ENCODE results near the gene PSMC3. TPM values are rescaled to one million over a fixed set of nuclear protein-coding genes. Genes with fewer than 3 reads are reported as not detected.
A peak's percentile ranks its signal among the peaks of the same experiment; 100 is the strongest.

The PSMC3 gene
- total and polyA plus RNA-seq, 2 of the 13 experiments (the other 11 are each of a cell fraction or from before 2014, with no cell fraction given): 75.8 to 214 TPM

DNA sequence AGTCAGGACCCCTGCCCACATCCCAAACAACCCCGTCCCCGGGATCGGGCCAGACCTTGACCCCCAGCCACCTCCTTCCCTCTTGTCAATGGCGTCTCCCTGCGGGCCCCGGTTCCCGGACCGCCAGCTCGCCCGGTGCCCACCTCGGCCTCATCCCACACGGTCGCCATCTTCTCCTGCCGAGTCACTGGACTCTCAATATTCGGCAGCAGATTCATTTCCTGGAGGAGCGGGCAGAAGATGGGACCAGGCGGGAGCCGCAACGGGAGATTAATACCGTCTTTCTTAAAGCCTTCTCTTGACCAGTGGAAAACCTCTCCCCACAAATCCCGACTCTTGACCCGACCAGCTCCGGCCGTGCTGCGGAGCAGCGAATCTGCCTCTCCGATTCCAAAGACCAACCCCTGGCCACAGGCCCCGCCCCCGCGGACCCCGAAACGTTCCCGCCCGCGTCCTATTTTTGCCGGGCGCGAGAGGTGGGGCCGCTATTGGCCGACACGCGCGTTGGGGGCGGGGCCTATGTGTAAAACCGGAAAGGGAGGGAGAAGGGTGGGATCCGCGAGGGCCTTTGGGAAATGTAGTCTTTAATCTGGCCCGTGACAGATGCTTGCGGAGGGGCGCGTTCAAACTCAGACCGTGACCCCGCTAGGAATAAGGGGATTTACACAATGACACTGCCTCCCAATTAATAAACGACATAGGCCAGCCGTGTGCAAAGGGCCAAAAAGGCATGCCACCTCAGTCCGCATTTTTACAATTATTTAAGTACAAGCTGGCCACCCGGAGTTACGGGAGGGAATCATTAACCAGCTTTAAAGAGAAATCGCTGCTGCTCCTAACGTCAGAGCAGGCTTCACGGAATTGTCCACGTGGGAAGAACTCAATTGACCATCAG is at the start of gene PSMC3 (continued):
- TF ChIP-seq, protein P1, sequence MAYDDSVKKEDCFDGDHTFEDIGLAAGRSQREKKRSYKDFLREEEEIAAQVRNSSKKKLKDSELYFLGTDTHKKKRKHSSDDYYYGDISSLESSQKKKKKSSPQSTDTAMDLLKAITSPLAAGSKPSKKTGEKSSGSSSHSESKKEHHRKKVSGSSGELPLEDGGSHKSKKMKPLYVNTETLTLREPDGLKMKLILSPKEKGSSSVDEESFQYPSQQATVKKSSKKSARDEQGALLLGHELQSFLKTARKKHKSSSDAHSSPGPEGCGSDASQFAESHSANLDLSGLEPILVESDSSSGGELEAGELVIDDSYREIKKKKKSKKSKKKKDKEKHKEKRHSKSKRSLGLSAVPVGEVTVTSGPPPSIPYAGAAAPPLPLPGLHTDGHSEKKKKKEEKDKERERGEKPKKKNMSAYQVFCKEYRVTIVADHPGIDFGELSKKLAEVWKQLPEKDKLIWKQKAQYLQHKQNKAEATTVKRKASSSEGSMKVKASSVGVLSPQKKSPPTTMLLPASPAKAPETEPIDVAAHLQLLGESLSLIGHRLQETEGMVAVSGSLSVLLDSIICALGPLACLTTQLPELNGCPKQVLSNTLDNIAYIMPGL (CRISPR knock-in tag; IDR thresholded peaks at IDR 0.05; ENCODE audit: borderline replicate concordance in 1 of 2, low read depth in 1 of 2): peak; percentile 61 to 68; a peak in 3 of 4 replicates
- TF ChIP-seq PHF20 (CRISPR knock-in tag; IDR thresholded peaks at IDR 0.05): peak; percentile 88
- TF ChIP-seq PTBP1 (IDR thresholded peaks at IDR 0.05; ENCODE audit: low read depth, low read length, poor library complexity, severe bottlenecking): no peak
- TF ChIP-seq ZNF333 (CRISPR knock-in tag; IDR thresholded peaks at IDR 0.05; ENCODE audit: borderline replicate concordance): peak; percentile 85; the same call in 1 of the 2 replicates
- TF ChIP-seq ZNF225 (CRISPR knock-in tag; IDR thresholded peaks at IDR 0.05): 0 out of 2 replicates have a peak, but pooled peaks have one; percentile 72
- TF ChIP-seq ZNF543 (CRISPR knock-in tag; IDR thresholded peaks at IDR 0.05): peak; percentile 21; the same call in 1 of the 2 replicates
- TF ChIP-seq, protein P2, sequence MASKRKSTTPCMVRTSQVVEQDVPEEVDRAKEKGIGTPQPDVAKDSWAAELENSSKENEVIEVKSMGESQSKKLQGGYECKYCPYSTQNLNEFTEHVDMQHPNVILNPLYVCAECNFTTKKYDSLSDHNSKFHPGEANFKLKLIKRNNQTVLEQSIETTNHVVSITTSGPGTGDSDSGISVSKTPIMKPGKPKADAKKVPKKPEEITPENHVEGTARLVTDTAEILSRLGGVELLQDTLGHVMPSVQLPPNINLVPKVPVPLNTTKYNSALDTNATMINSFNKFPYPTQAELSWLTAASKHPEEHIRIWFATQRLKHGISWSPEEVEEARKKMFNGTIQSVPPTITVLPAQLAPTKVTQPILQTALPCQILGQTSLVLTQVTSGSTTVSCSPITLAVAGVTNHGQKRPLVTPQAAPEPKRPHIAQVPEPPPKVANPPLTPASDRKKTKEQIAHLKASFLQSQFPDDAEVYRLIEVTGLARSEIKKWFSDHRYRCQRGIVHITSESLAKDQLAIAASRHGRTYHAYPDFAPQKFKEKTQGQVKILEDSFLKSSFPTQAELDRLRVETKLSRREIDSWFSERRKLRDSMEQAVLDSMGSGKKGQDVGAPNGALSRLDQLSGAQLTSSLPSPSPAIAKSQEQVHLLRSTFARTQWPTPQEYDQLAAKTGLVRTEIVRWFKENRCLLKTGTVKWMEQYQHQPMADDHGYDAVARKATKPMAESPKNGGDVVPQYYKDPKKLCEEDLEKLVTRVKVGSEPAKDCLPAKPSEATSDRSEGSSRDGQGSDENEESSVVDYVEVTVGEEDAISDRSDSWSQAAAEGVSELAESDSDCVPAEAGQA (IDR thresholded peaks at IDR 0.05; ENCODE audit: low read depth): peak; percentile 78
- TF ChIP-seq, protein P2 (CRISPR knock-in tag; IDR thresholded peaks at IDR 0.05; ENCODE audit: borderline replicate concordance): 0 out of 2 replicates have a peak, but pooled peaks have one; percentile 20
- TF ChIP-seq SSRP1 (CRISPR knock-in tag; IDR thresholded peaks at IDR 0.05): no peak
- TF ChIP-seq, protein P3, sequence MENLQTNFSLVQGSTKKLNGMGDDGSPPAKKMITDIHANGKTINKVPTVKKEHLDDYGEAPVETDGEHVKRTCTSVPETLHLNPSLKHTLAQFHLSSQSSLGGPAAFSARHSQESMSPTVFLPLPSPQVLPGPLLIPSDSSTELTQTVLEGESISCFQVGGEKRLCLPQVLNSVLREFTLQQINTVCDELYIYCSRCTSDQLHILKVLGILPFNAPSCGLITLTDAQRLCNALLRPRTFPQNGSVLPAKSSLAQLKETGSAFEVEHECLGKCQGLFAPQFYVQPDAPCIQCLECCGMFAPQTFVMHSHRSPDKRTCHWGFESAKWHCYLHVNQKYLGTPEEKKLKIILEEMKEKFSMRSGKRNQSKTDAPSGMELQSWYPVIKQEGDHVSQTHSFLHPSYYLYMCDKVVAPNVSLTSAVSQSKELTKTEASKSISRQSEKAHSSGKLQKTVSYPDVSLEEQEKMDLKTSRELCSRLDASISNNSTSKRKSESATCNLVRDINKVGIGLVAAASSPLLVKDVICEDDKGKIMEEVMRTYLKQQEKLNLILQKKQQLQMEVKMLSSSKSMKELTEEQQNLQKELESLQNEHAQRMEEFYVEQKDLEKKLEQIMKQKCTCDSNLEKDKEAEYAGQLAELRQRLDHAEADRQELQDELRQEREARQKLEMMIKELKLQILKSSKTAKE (CRISPR knock-in tag; IDR thresholded peaks at IDR 0.05; ENCODE audit: borderline replicate concordance): no peak
- 0 out of 2 replicates have a peak, but pooled peaks have one; percentile 50 for TF ChIP-seq ZNF724P (CRISPR knock-in tag; IDR thresholded peaks at IDR 0.05; ENCODE audit: borderline replicate concordance)
- TF ChIP-seq FOSL2 (CRISPR knock-in tag; IDR thresholded peaks at IDR 0.05): peak; percentile 35; the same call in 1 of the 2 replicates
- TF ChIP-seq CCDC6 (CRISPR knock-in tag; IDR thresholded peaks at IDR 0.05): peak; percentile 14; the same call in 1 of the 2 replicates
- TF ChIP-seq, protein P4, sequence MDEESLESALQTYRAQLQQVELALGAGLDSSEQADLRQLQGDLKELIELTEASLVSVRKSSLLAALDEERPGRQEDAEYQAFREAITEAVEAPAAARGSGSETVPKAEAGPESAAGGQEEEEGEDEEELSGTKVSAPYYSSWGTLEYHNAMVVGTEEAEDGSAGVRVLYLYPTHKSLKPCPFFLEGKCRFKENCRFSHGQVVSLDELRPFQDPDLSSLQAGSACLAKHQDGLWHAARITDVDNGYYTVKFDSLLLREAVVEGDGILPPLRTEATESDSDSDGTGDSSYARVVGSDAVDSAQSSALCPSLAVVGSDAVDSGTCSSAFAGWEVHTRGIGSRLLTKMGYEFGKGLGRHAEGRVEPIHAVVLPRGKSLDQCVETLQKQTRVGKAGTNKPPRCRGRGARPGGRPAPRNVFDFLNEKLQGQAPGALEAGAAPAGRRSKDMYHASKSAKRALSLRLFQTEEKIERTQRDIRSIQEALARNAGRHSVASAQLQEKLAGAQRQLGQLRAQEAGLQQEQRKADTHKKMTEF (CRISPR knock-in tag; IDR thresholded peaks at IDR 0.05): peak; percentile 42; the same call in 1 of the 2 replicates
- TF ChIP-seq, protein P5, sequence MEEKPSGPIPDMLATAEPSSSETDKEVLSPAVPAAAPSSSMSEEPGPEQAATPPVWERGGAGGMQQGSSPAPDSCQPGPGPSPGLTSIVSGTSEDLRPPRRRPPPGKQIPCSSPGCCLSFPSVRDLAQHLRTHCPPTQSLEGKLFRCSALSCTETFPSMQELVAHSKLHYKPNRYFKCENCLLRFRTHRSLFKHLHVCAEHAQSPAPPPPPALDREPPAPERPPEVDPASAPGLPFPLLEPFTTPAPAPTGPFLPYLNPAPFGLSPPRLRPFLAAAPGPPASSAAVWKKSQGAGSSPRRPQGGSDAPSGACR (CRISPR knock-in tag; IDR thresholded peaks at IDR 0.05): no peak
